Measurements from ENCODE around the gene DTNB. TPM values are rescaled to one million over a fixed set of nuclear protein-coding genes. Genes with fewer than 3 reads are reported as not detected.
"Not testable (repeated sequence)": the region's sequence is repeated elsewhere in the genome, so short reads cannot be mapped to it uniquely, and the experiment has no call there.

The DTNB gene
- total RNA-seq, 2 experiments from 2014 or later = 27.3 to 29.1 TPM

GRCh38 chr2:25417715-25418369 is 255.5 kb downstream of the DTNB start:
- Mint-ChIP-seq H3K27me3 (no peaks in the 10 kb centered on the region), H3K4me3 (no peak overlapping the region), H3K9me3 (peaks cover 7% of the 10 kb centered on the region), H3K4me1 (ENCODE audit: low read depth) (peaks cover 14% of the 10 kb centered on the region), H3K36me3 (ENCODE audit: low read depth) (peaks cover 26% of the 10 kb centered on the region), H3K27ac (peak overlapping the region; percentile 25)
- peak; percentile 38 for DNase-seq
- intact Hi-C loops (cut with micrococcal nuclease) = no loop called here
- no peak for TF ChIP-seq CTCF (IDR thresholded peaks at IDR 0.05)
- CTCF ChIA-PET = interaction anchor here (2.4 kb wide), 1 partner anchor 56 kb away, joined by 11 read pairs; no protein-coding TSS in a partner anchor
- peak; percentile 51 for ATAC-seq
- POLR2A ChIA-PET = interaction anchor here (1.1 kb wide), 1 partner anchor 246 kb away, joined by 3 read pairs; no protein-coding TSS in a partner anchor

GRCh38 chr2:25416674-25417073 is 256.7 kb downstream of the DTNB start:
- peaks cover 24% of the 10 kb centered on the region for H3K36me3 Mint-ChIP-seq (ENCODE audit: low read depth)
- DNase-seq (no peak), ATAC-seq (no peak)
- H3K27ac Mint-ChIP-seq = no peak overlapping the region
- peaks cover 14% of the 10 kb centered on the region for H3K4me1 Mint-ChIP-seq (ENCODE audit: low read depth)
- POLR2A ChIA-PET = no interaction called here
- CTCF ChIA-PET = interaction anchor here (2.4 kb wide), 1 partner anchor 55 kb away, joined by 11 read pairs; no protein-coding TSS in a partner anchor
- H3K4me3 Mint-ChIP-seq = no peak overlapping the region
- no peaks in the 10 kb centered on the region for H3K27me3 Mint-ChIP-seq
- no peak for TF ChIP-seq CTCF (IDR thresholded peaks at IDR 0.05)
- intact Hi-C loops (cut with micrococcal nuclease) = no loop called here
- H3K9me3 Mint-ChIP-seq = peaks cover 7% of the 10 kb centered on the region

GRCh38 chr2:25414781-25415180 is 258.6 kb downstream of the DTNB start:
- CTCF ChIA-PET = no interaction called here
- intact Hi-C loops (cut with micrococcal nuclease) = no loop called here
- POLR2A ChIA-PET = no interaction called here

GRCh38 chr2:25413409-25413808 is 260.0 kb downstream of the DTNB start:
- intact Hi-C loops (cut with micrococcal nuclease); H3K4me3 Mint-ChIP-seq; H3K9me3 Mint-ChIP-seq; CTCF ChIA-PET; ATAC-seq; POLR2A ChIA-PET; H3K27ac Mint-ChIP-seq; H3K27me3 Mint-ChIP-seq; DNase-seq; H3K4me1 Mint-ChIP-seq (ENCODE audit: low read depth): not testable (repeated sequence)
- peaks cover 15% of the 10 kb centered on the region for H3K36me3 Mint-ChIP-seq (ENCODE audit: low read depth)

More at GRCh38 chr2:25414781-25415180, 258.6 kb downstream of the DTNB start:
- ATAC-seq (no peak), DNase-seq (no peak)
- Mint-ChIP-seq H3K27me3 (no peaks in the 10 kb centered on the region), H3K9me3 (peaks cover 7% of the 10 kb centered on the region), H3K36me3 (ENCODE audit: low read depth) (peaks cover 23% of the 10 kb centered on the region), H3K4me3 (no peak overlapping the region), H3K27ac (no peak overlapping the region), H3K4me1 (ENCODE audit: low read depth) (peaks cover 11% of the 10 kb centered on the region)
- TF ChIP-seq CTCF (IDR thresholded peaks at IDR 0.05) = no peak

GRCh38 chr2:25411753-25412152 is 261.6 kb downstream of the DTNB start:
- H3K36me3 Mint-ChIP-seq (ENCODE audit: low read depth) = peaks cover 7% of the 10 kb centered on the region
- intact Hi-C loops (cut with micrococcal nuclease) = no loop called here
- DNase-seq (no peak), ATAC-seq (no peak)
- no peak overlapping the region for H3K4me3 Mint-ChIP-seq
- ChIA-PET POLR2A (no interaction called here), CTCF (interaction anchor here (1.0 to 1.1 kb wide), 3 partner anchors 36 to 50 kb away, joined by 3 read pairs; no protein-coding TSS in a partner anchor)
- no peak for TF ChIP-seq CTCF (IDR thresholded peaks at IDR 0.05)
- H3K27me3 Mint-ChIP-seq = no peaks in the 10 kb centered on the region
- H3K27ac Mint-ChIP-seq = no peak overlapping the region
- no peaks in the 10 kb centered on the region for H3K4me1 Mint-ChIP-seq (ENCODE audit: low read depth)
- no peaks in the 10 kb centered on the region for H3K9me3 Mint-ChIP-seq
